ACC112 (cell line): ENCODE data around the gene TRAPPC3.
A peak's percentile ranks its signal among the peaks of the same experiment; 100 is the strongest.

Source experiments
- H2AFZ ChIP-seq: fragments of 200-600 bp; sonication (generic); one replicate; pipeline ENCODE4 v1.6.0; 2017; ENCODE audit warnings: antibody characterized with exemption, low read length; ENCODE audit not compliant: unreplicated experiment
- H3K27ac ChIP-seq: fragments of 200-600 bp; sonication (generic); 2 replicates; pipeline ENCODE4 v1.5.1; 2014; ENCODE audit warnings: low read depth, mild to moderate bottlenecking, antibody characterized with exemption, low read length, moderate library complexity
- H3K27me3 ChIP-seq: fragments of 200-600 bp; sonication (generic); 2 replicates; pipeline ENCODE4 v1.6.1; 2014; ENCODE audit warnings: mild to moderate bottlenecking, antibody characterized with exemption, low read length, moderate library complexity, mixed read lengths; ENCODE audit not compliant: insufficient read depth
- H3K36me3 ChIP-seq: fragments of 200-600 bp; sonication (generic); 2 replicates; pipeline ENCODE4 v1.6.1; 2016; ENCODE audit warnings: mild to moderate bottlenecking, antibody characterized with exemption, low read length, moderate library complexity, mixed read lengths; ENCODE audit not compliant: insufficient read depth
- H3K4me1 ChIP-seq: fragments of 200-600 bp; sonication (generic); one replicate; pipeline ENCODE4 v1.6.1; 2016; ENCODE audit warnings: low read length, mixed read lengths; ENCODE audit not compliant: insufficient read depth, unreplicated experiment, control insufficient read depth
- H3K4me3 ChIP-seq: fragments of 200-600 bp; sonication (generic); 2 replicates; pipeline ENCODE4 v1.5.1; 2014; ENCODE audit warnings: mild to moderate bottlenecking, low read depth, low read length
- H3K79me2 ChIP-seq: fragments of 200-600 bp; sonication (generic); one replicate; pipeline ENCODE4 v1.6.0; 2016; ENCODE audit warnings: low read length; ENCODE audit not compliant: control insufficient read depth, unreplicated experiment, insufficient read depth

TRAPPC3 gene

GRCh38 chr1:36176106-36176949 lies 27.0 kb upstream of the TRAPPC3 start:
- no peaks in the 10 kb centered on the region for H3K27me3 ChIP-seq
- no peak overlapping the region for H2AFZ ChIP-seq
- H3K36me3 ChIP-seq = peaks cover 47% of the 10 kb centered on the region; the same call in 1 of the 2 replicates
- H3K4me3 ChIP-seq = no peak overlapping the region
- H3K27ac ChIP-seq = peak overlapping the region; percentile 69; the same call in 1 of the 2 replicates
- peaks cover 27% of the 10 kb centered on the region for H3K4me1 ChIP-seq
- peaks cover 38% of the 10 kb centered on the region for H3K79me2 ChIP-seq

- peaks cover 36% of the 10 kb centered on the region for H3K4me1 ChIP-seq
- peaks cover 46% of the 10 kb centered on the region for H3K36me3 ChIP-seq
- no peak overlapping the region for H3K4me3 ChIP-seq
- peaks cover 47% of the 10 kb centered on the region for H3K79me2 ChIP-seq
- H3K27ac ChIP-seq = peak overlapping the region; percentile 69; the same call in 1 of the 2 replicates
- no peaks in the 10 kb centered on the region for H3K27me3 ChIP-seq
- no peak overlapping the region for H2AFZ ChIP-seq
Observed at GRCh38 chr1:36175137-36176095, 26.1 kb upstream of the TRAPPC3 start.

- H3K27me3 ChIP-seq = no peaks in the 10 kb centered on the region
- no peak overlapping the region for H3K4me3 ChIP-seq
- peaks cover 53% of the 10 kb centered on the region for H3K79me2 ChIP-seq
- H3K27ac ChIP-seq = peak overlapping the region; percentile 69; the same call in 1 of the 2 replicates
- H2AFZ ChIP-seq = no peak overlapping the region
- H3K4me1 ChIP-seq = peaks cover 37% of the 10 kb centered on the region
- H3K36me3 ChIP-seq = peaks cover 46% of the 10 kb centered on the region
Observed at GRCh38 chr1:36174713-36175112, 25.4 kb upstream of the TRAPPC3 start.

GRCh38 chr1:36172983-36173382 lies 23.7 kb upstream of the TRAPPC3 start:
- Histone ChIP-seq H3K27ac (peak overlapping the region; percentile 89), H3K36me3 (peaks cover 45% of the 10 kb centered on the region), H2AFZ (no peak overlapping the region), H3K4me3 (no peak overlapping the region), H3K79me2 (peaks cover 71% of the 10 kb centered on the region), H3K4me1 (peaks cover 37% of the 10 kb centered on the region), H3K27me3 (no peaks in the 10 kb centered on the region)

- peaks cover 79% of the 10 kb centered on the region for H3K79me2 ChIP-seq
- peak overlapping the region; percentile 89 for H3K27ac ChIP-seq
- no peak overlapping the region for H2AFZ ChIP-seq
- H3K36me3 ChIP-seq = peaks cover 42% of the 10 kb centered on the region
- H3K27me3 ChIP-seq = no peaks in the 10 kb centered on the region
- no peak overlapping the region for H3K4me3 ChIP-seq
- peaks cover 43% of the 10 kb centered on the region for H3K4me1 ChIP-seq
Observed at GRCh38 chr1:36172017-36172747, 22.9 kb upstream of the TRAPPC3 start.

- Histone ChIP-seq H3K79me2 (peaks cover 90% of the 10 kb centered on the region), H3K4me3 (no peak overlapping the region)
Observed at GRCh38 chr1:36170643-36171412, 21.5 kb upstream of the TRAPPC3 start.

GRCh38 chr1:36168514-36168913 lies 19.2 kb upstream of the TRAPPC3 start:
- H3K36me3 ChIP-seq = peaks cover 20% of the 10 kb centered on the region
- peaks cover 92% of the 10 kb centered on the region for H3K79me2 ChIP-seq
- no peak overlapping the region for H2AFZ ChIP-seq
- peaks cover 54% of the 10 kb centered on the region for H3K4me1 ChIP-seq
- no peak overlapping the region for H3K4me3 ChIP-seq
- H3K27ac ChIP-seq = peak overlapping the region; percentile 20; the same call in 1 of the 2 replicates
- H3K27me3 ChIP-seq = no peaks in the 10 kb centered on the region

More at GRCh38 chr1:36170643-36171412, 21.5 kb upstream of the TRAPPC3 start:
- Histone ChIP-seq H3K27me3 (no peaks in the 10 kb centered on the region), H2AFZ (no peak overlapping the region), H3K4me1 (peaks cover 55% of the 10 kb centered on the region), H3K27ac (peak overlapping the region; percentile 59), H3K36me3 (peaks cover 37% of the 10 kb centered on the region)

- peak overlapping the region; percentile 86 for H3K27ac ChIP-seq
- H3K79me2 ChIP-seq = peaks cover 94% of the 10 kb centered on the region
- no peaks in the 10 kb centered on the region for H3K27me3 ChIP-seq
- no peak overlapping the region for H2AFZ ChIP-seq
- H3K4me1 ChIP-seq = peaks cover 53% of the 10 kb centered on the region
- H3K4me3 ChIP-seq = no peak overlapping the region
- peaks cover 11% of the 10 kb centered on the region for H3K36me3 ChIP-seq
Observed at GRCh38 chr1:36166938-36167905, 17.9 kb upstream of the TRAPPC3 start.

GRCh38 chr1:36166136-36166535 lies 16.9 kb upstream of the TRAPPC3 start:
- no peak overlapping the region for H3K4me3 ChIP-seq
- peaks cover 96% of the 10 kb centered on the region for H3K79me2 ChIP-seq
- H3K27me3 ChIP-seq = no peaks in the 10 kb centered on the region
- H2AFZ ChIP-seq = no peak overlapping the region
- peak overlapping the region; percentile 86 for H3K27ac ChIP-seq
- H3K36me3 ChIP-seq = peaks cover 4% of the 10 kb centered on the region; the same call in 1 of the 2 replicates
- H3K4me1 ChIP-seq = peaks cover 56% of the 10 kb centered on the region
